Common myeloid progenitor, CD34-positive (primary cell): Measurements from ENCODE around the gene METRN.
A peak's percentile ranks its signal among the peaks of the same experiment; 100 is the strongest.

Source experiments
- CTCF ChIA-PET: fragments of 350-600 bp; sonication (Branson Sonifier 250); formaldehyde crosslinking; loops from one replicate; lab custom pipeline; 2021; ENCODE audit warnings: antibody characterized with exemption; lab: Charles Lee
- POLR2A ChIA-PET: fragments of 350-600 bp; sonication (Branson Sonifier 250); formaldehyde crosslinking; loops from one replicate; lab custom pipeline; 2021; ENCODE audit warnings: antibody characterized with exemption; lab: Charles Lee
- DNase-seq, 3 donors: peaks; one replicate each; pipeline versions ENCODE4 v3.0.0 to v3.0.0-alpha.2; 2013
- H3K27ac ChIP-seq, 2 experiments: 1 replicate in 1 of 2; 2 replicates in 1 of 2; pipeline ENCODE4 v1.7.0; 2013; ENCODE audit warnings: inconsistent platforms in 2 of 2, low read length in 2 of 2, mild to moderate bottlenecking in 2 of 2, low read depth in 1 of 2, moderate library complexity in 1 of 2; ENCODE audit not compliant: severe bottlenecking in 2 of 2, insufficient read depth in 1 of 2, poor library complexity in 1 of 2
- H3K27me3 ChIP-seq, 5 experiments: replicated peaks in 2 of 5; 1 replicate in 3 of 5; 2 replicates in 2 of 5; pipeline versions ENCODE4 v1.6.1 to v1.7.0; 2013; ENCODE audit warnings: low read length in 4 of 5, mild to moderate bottlenecking in 2 of 5, moderate library complexity in 2 of 5, inconsistent platforms in 1 of 5; ENCODE audit not compliant: insufficient read depth in 5 of 5, control insufficient read depth in 4 of 5
- H3K36me3 ChIP-seq, 4 experiments: 1 replicate in 2 of 4; 2 replicates in 2 of 4; pipeline versions ENCODE4 v1.6.1 to v1.7.0; 2013; ENCODE audit warnings: low read length in 3 of 4, control low read depth in 1 of 4, mild to moderate bottlenecking in 1 of 4; ENCODE audit not compliant: control insufficient read depth in 4 of 4, insufficient read depth in 4 of 4
- H3K4me1 ChIP-seq, 4 experiments: 1 replicate in 3 of 4; 2 replicates in 1 of 4; pipeline versions ENCODE4 v1.6.1 to v1.7.1; 2013; ENCODE audit warnings: low read length in 3 of 4, mild to moderate bottlenecking in 3 of 4, control low read depth in 1 of 4, inconsistent platforms in 1 of 4, moderate library complexity in 1 of 4; ENCODE audit not compliant: control insufficient read depth in 4 of 4, insufficient read depth in 4 of 4; ENCODE audit errors: control extremely low read depth in 1 of 4
- H3K4me3 ChIP-seq, 7 experiments: 1 replicate in 4 of 7; 2 replicates in 3 of 7; pipeline versions ENCODE4 v1.5.1 to v1.7.0; 2013; ENCODE audit warnings: mild to moderate bottlenecking in 7 of 7, low read length in 6 of 7, moderate library complexity in 6 of 7, inconsistent platforms in 2 of 7, low read depth in 2 of 7, control low read depth in 1 of 7; ENCODE audit not compliant: insufficient read depth in 4 of 7, control insufficient read depth in 1 of 7; ENCODE audit errors: extremely low read depth in 1 of 7
- H3K9me3 ChIP-seq, 5 experiments: 1 replicate in 4 of 5; 2 replicates in 1 of 5; pipeline versions ENCODE4 v1.6.1 to v1.7.1; 2013; ENCODE audit warnings: low read length in 4 of 5, mild to moderate bottlenecking in 2 of 5, inconsistent platforms in 1 of 5, low read depth in 1 of 5, moderate library complexity in 1 of 5; ENCODE audit not compliant: control insufficient read depth in 4 of 5, insufficient read depth in 2 of 5; ENCODE audit errors: control extremely low read depth in 1 of 5
- WGBS: methylation state at CpG from one replicate; pipeline ENCODE4 v1.1.5; 2013; ENCODE audit not compliant: insufficient coverage; 5-methylcytosine and 5-hydroxymethylcytosine counted together

METRN gene

DNA sequence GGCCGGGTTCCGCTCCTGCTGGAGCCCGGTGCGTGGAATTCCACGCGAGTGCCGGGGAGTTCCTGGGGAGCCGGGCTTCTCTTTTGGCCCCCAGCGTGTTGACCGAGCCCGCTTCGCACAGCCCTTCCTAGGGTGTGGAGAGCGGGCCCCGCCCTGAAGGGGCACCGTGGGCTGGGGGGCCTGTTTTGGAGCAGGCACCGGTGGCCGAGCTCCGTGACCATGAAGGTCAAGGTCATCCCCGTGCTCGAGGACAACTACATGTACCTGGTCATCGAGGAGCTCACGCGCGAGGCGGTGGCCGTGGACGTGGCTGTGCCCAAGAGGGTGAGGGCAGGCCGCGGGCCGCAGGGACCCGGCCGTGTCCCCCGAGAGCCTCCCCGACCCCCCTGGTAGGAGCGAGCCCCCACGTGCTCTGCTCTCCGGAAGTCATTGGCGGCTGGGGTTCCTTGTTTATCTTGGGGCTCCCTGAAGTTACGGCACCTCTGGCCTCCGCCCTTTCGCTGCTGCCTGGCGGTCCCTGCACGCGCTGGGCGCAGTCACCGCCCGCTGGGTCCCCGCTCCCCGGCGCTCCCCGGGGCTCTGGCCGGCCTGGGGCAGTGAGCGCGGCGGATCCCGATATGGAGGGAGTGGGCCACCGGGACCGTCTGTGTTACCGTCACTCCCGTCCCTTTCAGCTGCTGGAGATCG is 12.5 kb downstream of the METRN start:
- peak overlapping the region; percentile 28 to 83 (median 68) for H3K4me3 ChIP-seq
- peaks cover 0 to 30% (median 18%) of the 10 kb centered on the region in 4 experiments for H3K36me3 ChIP-seq
- ChIA-PET POLR2A (interaction anchor here (1.6 kb wide), 1 partner anchor 13 kb away, joined by 4 read pairs; the partner anchor contains the start of gene CIAO3), CTCF (interaction anchor here (2.1 to 3.5 kb wide), 2 partner anchors 9 to 17 kb away, joined by 5 to 14 read pairs; no protein-coding TSS in a partner anchor)
- DNase-seq: peak in 1 of 3 donors; percentile 58
- no peaks in the 10 kb centered on the region for H3K9me3 ChIP-seq
- H3K27ac ChIP-seq: peak overlapping the region in 1 of 2 experiments; percentile 43
- peaks cover 0 to 10% (median 0%) of the 10 kb centered on the region in 5 experiments for H3K27me3 ChIP-seq
- WGBS: under 1% methylated on average over 51 of the region's 61 CpGs
- H3K4me1 ChIP-seq: peaks cover 0 to 24% (median 17%) of the 10 kb centered on the region in 4 experiments

DNA sequence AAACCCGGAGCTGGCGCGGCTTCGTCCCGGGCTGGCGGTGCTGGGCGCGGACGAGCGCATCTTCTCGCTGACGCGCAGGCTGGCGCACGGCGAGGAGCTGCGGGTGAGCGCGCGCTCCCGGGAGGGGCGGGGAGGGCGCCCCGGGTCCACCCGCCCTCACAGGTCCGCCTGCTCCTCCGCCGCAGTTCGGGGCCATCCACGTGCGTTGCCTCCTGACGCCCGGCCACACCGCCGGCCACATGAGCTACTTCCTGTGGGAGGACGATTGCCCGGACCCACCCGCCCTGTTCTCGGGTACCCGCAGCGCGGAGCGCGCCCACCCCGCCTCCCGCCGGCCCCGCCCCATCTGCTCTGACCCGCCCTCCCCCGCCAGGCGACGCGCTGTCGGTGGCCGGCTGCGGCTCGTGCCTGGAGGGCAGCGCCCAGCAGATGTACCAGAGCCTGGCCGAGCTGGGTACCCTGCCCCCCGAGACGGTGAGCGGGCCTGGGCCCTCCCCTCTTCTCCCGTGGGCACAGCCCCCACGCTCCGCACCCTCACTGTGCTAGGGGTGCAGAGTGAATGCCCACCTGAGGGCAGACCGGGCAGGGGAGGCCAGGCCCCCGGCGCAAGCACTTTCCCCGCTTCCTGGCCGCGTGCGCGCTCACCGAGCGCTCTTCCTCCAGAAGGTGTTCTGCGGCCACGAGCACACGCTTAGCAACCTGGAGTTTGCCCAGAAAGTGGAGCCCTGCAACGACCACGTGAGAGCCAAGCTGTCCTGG is 13.4 kb downstream of the METRN start:
- no peak overlapping the region for H3K27ac ChIP-seq
- peaks cover 0 to 24% (median 17%) of the 10 kb centered on the region in 4 experiments for H3K4me1 ChIP-seq
- H3K36me3 ChIP-seq: peaks cover 3 to 38% (median 23%) of the 10 kb centered on the region in 4 experiments
- ChIA-PET CTCF (interaction anchor here (3.5 kb wide), 1 partner anchor 16 kb away, joined by 14 read pairs; no protein-coding TSS in a partner anchor), POLR2A (interaction anchor here (1.1 kb wide), 1 partner anchor 9 kb away, joined by 3 read pairs; no protein-coding TSS in a partner anchor)
- H3K4me3 ChIP-seq: peak overlapping the region in 6 of 7 experiments; percentile 25 to 83 (median 48)
- no peaks in the 10 kb centered on the region for H3K9me3 ChIP-seq
- DNase-seq: peak in 2 of 3 donors; percentile 56 to 68
- peaks cover 0 to 10% (median 0%) of the 10 kb centered on the region in 5 experiments for H3K27me3 ChIP-seq
- WGBS: under 1% methylated on average over 58 of the region's 80 CpGs

GRCh38 chr16:728890-729744 is 14.2 kb downstream of the METRN start:
- peak in 1 of 3 donors; percentile 34 for DNase-seq
- peaks cover 3 to 46% (median 31%) of the 10 kb centered on the region in 4 experiments for H3K36me3 ChIP-seq
- peak overlapping the region in 3 of 7 experiments; percentile 66 to 83 (median 76) for H3K4me3 ChIP-seq
- H3K4me1 ChIP-seq: peaks cover 0 to 24% (median 17%) of the 10 kb centered on the region in 4 experiments
- CTCF ChIA-PET: interaction anchor here (1.1 to 3.5 kb wide), 3 partner anchors 15 to 56 kb away, joined by 5 to 14 read pairs (median 11); no protein-coding TSS in a partner anchor
- no peak overlapping the region for H3K27ac ChIP-seq
- 83% methylated on average over 51 of the region's 55 CpGs for WGBS
- POLR2A ChIA-PET: interaction anchor here (0.7 to 1.1 kb wide), 2 partner anchors 8 to 15 kb away, joined by 3 read pairs; no protein-coding TSS in a partner anchor
- H3K27me3 ChIP-seq: peaks cover 0 to 10% (median 0%) of the 10 kb centered on the region in 5 experiments
- H3K9me3 ChIP-seq: no peaks in the 10 kb centered on the region

DNA sequence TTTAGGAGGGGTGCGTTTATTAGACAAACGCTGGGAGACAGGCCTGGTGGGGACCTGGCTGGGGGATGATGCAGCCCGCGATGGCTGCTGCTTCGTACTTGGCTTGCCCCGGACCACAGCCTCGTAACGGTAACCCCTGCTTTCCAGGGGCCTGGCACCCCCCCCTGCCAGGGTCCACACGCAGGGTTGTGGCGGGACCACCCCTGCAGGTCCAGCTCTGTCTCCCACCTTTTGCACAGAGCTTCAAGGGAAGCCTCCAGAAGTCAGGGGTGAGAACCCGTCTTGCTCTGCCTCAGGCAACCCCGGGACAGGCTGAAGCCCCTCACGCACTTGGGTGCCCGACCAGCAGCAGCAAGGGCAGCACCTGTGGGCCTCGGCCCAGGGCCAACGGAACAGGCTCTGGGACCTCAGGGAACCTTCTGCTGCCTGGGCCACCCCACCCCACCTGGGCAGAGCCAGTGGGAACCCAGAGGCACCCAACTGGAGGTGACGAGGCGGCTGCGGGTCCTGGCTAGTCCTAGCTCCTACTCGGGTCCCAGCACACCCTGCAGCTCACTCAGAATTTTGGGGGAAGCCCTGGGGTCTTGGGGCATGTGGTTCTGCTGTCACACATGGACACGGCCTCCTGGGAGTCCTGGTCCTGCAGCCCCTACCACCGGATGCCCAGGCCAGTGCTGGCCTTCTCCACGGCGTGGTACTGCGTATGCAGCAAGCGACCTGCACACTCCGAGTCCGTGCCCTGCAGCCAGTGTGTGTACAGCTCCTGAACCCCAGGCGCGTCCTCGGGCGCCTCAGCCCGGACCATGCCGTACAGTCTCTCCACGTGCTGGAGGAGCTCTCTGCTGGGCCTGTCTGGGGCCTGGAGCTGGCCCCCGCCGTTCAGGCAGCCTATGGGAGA is 15.1 kb downstream of the METRN start:
- CTCF ChIA-PET: interaction anchor here (0.8 to 3.5 kb wide), 4 partner anchors 9 to 55 kb away, joined by 3 to 14 read pairs (median 8); partner anchors contain the start of gene ANTKMT
- Histone ChIP-seq H3K9me3 (no peaks in the 10 kb centered on the region), H3K27me3 (peaks cover 0 to 10% (median 0%) of the 10 kb centered on the region in 5 experiments), H3K27ac (no peak overlapping the region), H3K4me3 (no peak overlapping the region), H3K36me3 (peaks cover 3 to 55% (median 38%) of the 10 kb centered on the region in 4 experiments), H3K4me1 (peaks cover 0 to 24% (median 17%) of the 10 kb centered on the region in 4 experiments)
- DNase-seq: no peak
- 94% methylated on average over 31 of the region's 37 CpGs for WGBS
- POLR2A ChIA-PET: interaction anchor here (0.7 kb wide), 1 partner anchor 14 kb away, joined by 3 read pairs; no protein-coding TSS in a partner anchor

DNA sequence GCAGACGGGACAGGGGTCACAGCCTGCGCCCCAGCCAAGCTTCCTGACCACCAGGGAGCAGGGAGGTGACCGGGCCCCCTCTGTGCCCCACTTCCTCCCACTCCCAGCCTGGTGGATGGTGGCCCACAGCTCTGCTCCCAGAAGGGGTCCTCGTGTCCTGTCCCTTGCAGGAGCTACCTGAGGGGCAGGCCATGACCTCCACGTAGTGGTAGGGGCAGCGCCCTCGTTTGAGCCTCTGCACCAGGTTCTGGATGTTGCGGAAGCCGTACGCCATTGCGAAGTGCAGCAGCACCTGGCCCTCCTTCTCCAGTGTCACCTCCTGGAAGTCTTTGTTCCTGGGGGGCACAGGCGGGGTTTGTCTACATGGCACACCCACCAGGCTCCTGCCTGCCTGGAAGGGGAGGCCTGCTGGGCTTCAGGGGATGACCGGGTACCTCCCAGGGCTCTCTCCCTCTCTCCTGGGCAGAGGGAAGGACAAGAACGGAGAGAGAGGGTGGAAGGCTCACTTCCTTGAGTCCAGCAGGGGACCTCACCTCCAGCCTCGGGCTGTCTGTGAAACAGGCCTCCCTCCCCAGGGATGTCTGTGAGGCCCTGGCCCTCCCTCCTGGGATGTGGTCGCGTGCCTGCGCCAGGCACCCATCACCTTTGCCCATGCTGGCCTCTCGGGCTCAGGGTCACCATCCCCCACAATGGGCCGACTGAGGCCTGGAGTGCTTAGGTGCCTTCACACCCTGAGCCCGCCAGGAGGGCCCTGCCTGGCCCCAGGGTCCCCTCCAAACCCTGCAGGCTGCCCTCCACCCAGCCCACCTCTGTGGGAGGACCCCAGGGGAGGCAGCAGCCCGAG is 16.0 kb downstream of the METRN start:
- CTCF ChIA-PET: interaction anchor here (0.8 to 3.5 kb wide), 5 partner anchors 10 to 54 kb away, joined by 3 to 14 read pairs (median 5); partner anchors contain the start of gene ANTKMT
- Histone ChIP-seq H3K9me3 (no peaks in the 10 kb centered on the region), H3K4me1 (peaks cover 0 to 24% (median 17%) of the 10 kb centered on the region in 4 experiments), H3K27ac (no peak overlapping the region), H3K27me3 (peaks cover 0 to 7% (median 0%) of the 10 kb centered on the region in 5 experiments), H3K36me3 (peaks cover 3 to 63% (median 45%) of the 10 kb centered on the region in 4 experiments), H3K4me3 (no peak overlapping the region)
- WGBS: 97% methylated on average over 19 of the region's 22 CpGs
- POLR2A ChIA-PET: no interaction called here
- no peak for DNase-seq
